Ectodermal cell (in vitro differentiated cells): ENCODE data around the gene ADCY7.

Experiments
- H3K27ac ChIP-seq: 2 replicates; pipeline ENCODE4 v1.7.0; 2013; ENCODE audit warnings: mild to moderate bottlenecking, low read depth, low read length; ENCODE audit not compliant: insufficient read depth, poor library complexity, severe bottlenecking
- H3K27me3 ChIP-seq: 2 replicates; pipeline ENCODE4 v1.7.0; 2013; ENCODE audit warnings: mild to moderate bottlenecking, low read length; ENCODE audit not compliant: insufficient read depth, control insufficient read depth, poor library complexity, severe bottlenecking
- H3K36me3 ChIP-seq: one replicate; pipeline ENCODE4 v1.7.0; 2013; ENCODE audit warnings: low read length; ENCODE audit not compliant: control insufficient read depth, insufficient read depth
- H3K4me1 ChIP-seq: one replicate; pipeline ENCODE4 v1.7.0; 2013; ENCODE audit warnings: low read length; ENCODE audit not compliant: control insufficient read depth, insufficient read depth
- H3K4me3 ChIP-seq: 2 replicates; pipeline ENCODE4 v1.7.0; 2013; ENCODE audit warnings: low read depth, low read length, control low read depth; ENCODE audit not compliant: insufficient read depth
- H3K9me3 ChIP-seq: 2 replicates; pipeline ENCODE4 v1.7.0; 2013; ENCODE audit warnings: mild to moderate bottlenecking, low read length, moderate library complexity; ENCODE audit not compliant: control insufficient read depth
- WGBS, 2 experiments: methylation state at CpG; one replicate each; pipeline ENCODE4 v1.1.7; 2013; ENCODE audit warnings: missing lambda C conversion rate in 2 of 2; 5-methylcytosine and 5-hydroxymethylcytosine counted together

ADCY7 gene

GRCh38 chr16:50282955-50283631, 16.7 kb downstream of the ADCY7 start:
- Histone ChIP-seq H3K36me3 (no peaks in the 10 kb centered on the region), H3K4me3 (no peak overlapping the region), H3K27ac (no peak overlapping the region), H3K9me3 (no peaks in the 10 kb centered on the region), H3K4me1 (no peaks in the 10 kb centered on the region), H3K27me3 (no peaks in the 10 kb centered on the region)
- WGBS, 2 experiments = 86 to 92% methylated on average over 9 of the region's 9 CpGs

GRCh38 chr16:50284131-50284911, 18.0 kb downstream of the ADCY7 start:
- WGBS, 2 experiments = 92% methylated on average over 14 of the region's 14 CpGs
- Histone ChIP-seq H3K27ac (no peak overlapping the region), H3K4me3 (no peak overlapping the region), H3K27me3 (no peaks in the 10 kb centered on the region), H3K36me3 (no peaks in the 10 kb centered on the region), H3K4me1 (no peaks in the 10 kb centered on the region), H3K9me3 (no peaks in the 10 kb centered on the region)

GRCh38 chr16:50285406-50286003, 19.2 kb downstream of the ADCY7 start:
- H3K4me3 ChIP-seq = no peak overlapping the region
- no peaks in the 10 kb centered on the region for H3K9me3 ChIP-seq
- no peak overlapping the region for H3K27ac ChIP-seq
- no peaks in the 10 kb centered on the region for H3K4me1 ChIP-seq
- H3K36me3 ChIP-seq = no peaks in the 10 kb centered on the region
- H3K27me3 ChIP-seq = no peaks in the 10 kb centered on the region
- 72 to 75% methylated on average over 5 of the region's 5 CpGs for WGBS, 2 experiments

GRCh38 chr16:50286681-50287080, 20.3 kb downstream of the ADCY7 start:
- no peak overlapping the region for H3K27ac ChIP-seq
- no peaks in the 10 kb centered on the region for H3K36me3 ChIP-seq
- H3K27me3 ChIP-seq = no peaks in the 10 kb centered on the region
- WGBS, 2 experiments = 90 to 92% methylated on average over 3 of the region's 3 CpGs
- no peak overlapping the region for H3K4me3 ChIP-seq
- no peaks in the 10 kb centered on the region for H3K9me3 ChIP-seq
- no peaks in the 10 kb centered on the region for H3K4me1 ChIP-seq

GRCh38 chr16:50288026-50288425, 21.7 kb downstream of the ADCY7 start:
- H3K27me3 ChIP-seq = no peaks in the 10 kb centered on the region
- no peaks in the 10 kb centered on the region for H3K4me1 ChIP-seq
- no peak overlapping the region for H3K27ac ChIP-seq
- 94 to 96% methylated on average over 17 of the region's 17 CpGs for WGBS, 2 experiments
- no peaks in the 10 kb centered on the region for H3K36me3 ChIP-seq
- H3K9me3 ChIP-seq = no peaks in the 10 kb centered on the region
- no peak overlapping the region for H3K4me3 ChIP-seq

GRCh38 chr16:50288920-50289319, 22.6 kb downstream of the ADCY7 start:
- no peak overlapping the region for H3K4me3 ChIP-seq

GRCh38 chr16:50289950-50290764, 23.8 kb downstream of the ADCY7 start:
- no peaks in the 10 kb centered on the region for H3K4me1 ChIP-seq
- H3K9me3 ChIP-seq = no peaks in the 10 kb centered on the region
- WGBS, 2 experiments = 93 to 94% methylated on average over 30 of the region's 30 CpGs
- no peaks in the 10 kb centered on the region for H3K27me3 ChIP-seq
- H3K36me3 ChIP-seq = no peaks in the 10 kb centered on the region
- no peak overlapping the region for H3K27ac ChIP-seq
- H3K4me3 ChIP-seq = no peak overlapping the region

More at GRCh38 chr16:50288920-50289319, 22.6 kb downstream of the ADCY7 start:
- Histone ChIP-seq H3K27me3 (no peaks in the 10 kb centered on the region), H3K4me1 (no peaks in the 10 kb centered on the region), H3K27ac (no peak overlapping the region), H3K36me3 (no peaks in the 10 kb centered on the region), H3K9me3 (no peaks in the 10 kb centered on the region)
- 87 to 91% methylated on average over 3 of the region's 3 CpGs for whole genome bisulfite sequencing, 2 experiments

- WGBS, 2 experiments = 94 to 96% methylated on average over 6 of the region's 6 CpGs
- no peaks in the 10 kb centered on the region for H3K27me3 ChIP-seq
- H3K9me3 ChIP-seq = no peaks in the 10 kb centered on the region
- H3K4me3 ChIP-seq = no peak overlapping the region
- H3K4me1 ChIP-seq = no peaks in the 10 kb centered on the region
- H3K36me3 ChIP-seq = no peaks in the 10 kb centered on the region
- no peak overlapping the region for H3K27ac ChIP-seq
These were observed 24.5 kb downstream of the ADCY7 start for GRCh38 chr16:50290856-50291255.

GRCh38 chr16:50291719-50292565, 25.6 kb downstream of the ADCY7 start:
- H3K27me3 ChIP-seq = no peaks in the 10 kb centered on the region
- no peak overlapping the region for H3K4me3 ChIP-seq
- H3K36me3 ChIP-seq = no peaks in the 10 kb centered on the region
- H3K27ac ChIP-seq = no peak overlapping the region
- H3K9me3 ChIP-seq = no peaks in the 10 kb centered on the region
- WGBS, 2 experiments = 85 to 86% methylated on average over 26 of the region's 26 CpGs
- H3K4me1 ChIP-seq = no peaks in the 10 kb centered on the region
